AG08395 (cell line): Measurements from ENCODE around the gene MAGEC2.

Experiments
- DNase-seq: peaks from one replicate; pipeline ENCODE4 v3.0.0; 2012; ENCODE audit warnings: mixed read lengths, low spot score

MAGEC2 gene, protein sequence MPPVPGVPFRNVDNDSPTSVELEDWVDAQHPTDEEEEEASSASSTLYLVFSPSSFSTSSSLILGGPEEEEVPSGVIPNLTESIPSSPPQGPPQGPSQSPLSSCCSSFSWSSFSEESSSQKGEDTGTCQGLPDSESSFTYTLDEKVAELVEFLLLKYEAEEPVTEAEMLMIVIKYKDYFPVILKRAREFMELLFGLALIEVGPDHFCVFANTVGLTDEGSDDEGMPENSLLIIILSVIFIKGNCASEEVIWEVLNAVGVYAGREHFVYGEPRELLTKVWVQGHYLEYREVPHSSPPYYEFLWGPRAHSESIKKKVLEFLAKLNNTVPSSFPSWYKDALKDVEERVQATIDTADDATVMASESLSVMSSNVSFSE

DNA sequence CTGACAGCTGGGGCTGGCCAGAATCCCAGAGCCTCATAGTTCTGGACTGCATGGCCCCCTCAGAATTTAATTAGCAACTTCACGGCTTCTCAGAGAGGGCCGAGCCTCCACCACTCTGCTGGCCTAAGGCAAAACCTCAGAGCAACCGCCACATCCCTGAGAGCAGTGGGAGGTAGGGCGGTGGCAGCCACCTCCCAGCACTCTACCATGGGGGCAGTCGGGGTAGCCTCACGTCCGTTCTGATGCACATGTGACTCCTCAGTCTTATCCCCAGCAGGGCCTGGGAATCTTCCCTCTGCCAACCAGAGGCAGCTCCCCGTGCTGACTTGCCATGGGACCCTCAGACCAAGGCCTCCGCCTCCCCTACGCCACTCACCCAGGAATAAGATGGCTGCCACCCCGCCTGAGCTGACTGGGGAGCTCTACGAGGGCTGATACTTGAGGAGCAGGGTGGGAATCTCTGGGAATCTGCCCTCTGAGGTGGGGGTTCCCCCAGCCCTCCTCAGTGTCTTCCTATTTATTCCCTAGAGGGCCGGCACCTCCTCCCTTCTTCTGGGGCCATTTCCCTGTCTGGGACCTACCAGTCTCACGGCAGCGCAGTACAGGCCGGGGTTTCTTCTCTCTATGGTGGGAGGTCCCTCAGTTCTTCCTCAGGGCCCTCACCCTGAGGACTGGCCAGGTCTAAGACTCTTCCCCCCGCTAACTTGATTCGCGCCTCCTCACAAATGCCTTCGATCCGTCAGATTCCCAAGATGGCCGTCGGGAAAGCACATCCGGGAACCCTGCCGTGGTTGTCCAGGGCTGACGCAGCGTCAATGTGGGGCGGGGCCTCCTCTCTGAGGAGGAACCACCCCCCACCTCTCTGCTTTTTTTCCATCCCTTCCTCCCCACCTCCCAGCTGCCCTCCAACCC lies at the start of gene MAGEC2:
Gene MAGEC2 (minus strand): TSS at position 769 of the 912 bp plus-strand sequence. CDS start 1,303 bp downstream, outside the sequence.
- DNase-seq = no peak

DNA sequence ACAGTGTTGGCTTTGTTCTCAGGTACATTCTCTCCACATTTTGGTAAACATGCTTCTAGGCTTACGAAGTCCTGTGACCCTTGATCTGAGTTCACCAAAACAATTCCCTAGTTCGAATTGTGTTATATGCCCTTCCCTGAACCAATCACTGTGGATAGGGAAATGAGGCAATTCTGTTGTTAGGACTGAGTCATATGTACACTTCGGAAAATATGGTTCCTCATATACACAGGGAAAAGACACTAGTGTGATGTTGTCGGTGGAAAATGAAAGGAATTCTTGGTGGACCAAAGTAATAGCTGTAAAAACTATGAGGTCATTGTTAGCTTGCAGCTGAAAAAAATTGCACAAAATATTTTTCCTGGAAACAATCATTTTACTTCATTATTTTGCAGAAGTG lies 46.6 kb upstream of the MAGEC2 start:
- no peak for DNase-seq

DNA sequence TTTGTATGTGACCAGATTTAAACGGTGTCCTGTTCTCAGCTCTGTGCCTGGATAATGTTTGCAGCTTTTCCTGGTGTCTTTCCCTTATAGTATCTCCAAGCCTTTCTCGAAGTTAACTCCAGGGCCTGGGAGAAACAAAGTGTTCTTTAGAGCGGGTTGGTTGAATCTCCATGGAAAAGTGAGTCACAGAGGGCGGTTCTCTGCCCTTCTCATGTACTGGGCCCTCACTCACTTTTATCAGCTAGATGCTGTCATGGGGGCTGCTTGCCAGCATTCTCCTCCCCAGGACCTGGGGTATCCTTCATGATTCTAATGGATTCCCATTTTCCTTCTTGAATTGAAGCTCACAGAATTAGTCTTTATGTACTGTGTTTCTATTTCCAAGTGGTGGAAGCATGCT lies 46.1 kb upstream of the MAGEC2 start:
- no peak for DNase-seq

DNA sequence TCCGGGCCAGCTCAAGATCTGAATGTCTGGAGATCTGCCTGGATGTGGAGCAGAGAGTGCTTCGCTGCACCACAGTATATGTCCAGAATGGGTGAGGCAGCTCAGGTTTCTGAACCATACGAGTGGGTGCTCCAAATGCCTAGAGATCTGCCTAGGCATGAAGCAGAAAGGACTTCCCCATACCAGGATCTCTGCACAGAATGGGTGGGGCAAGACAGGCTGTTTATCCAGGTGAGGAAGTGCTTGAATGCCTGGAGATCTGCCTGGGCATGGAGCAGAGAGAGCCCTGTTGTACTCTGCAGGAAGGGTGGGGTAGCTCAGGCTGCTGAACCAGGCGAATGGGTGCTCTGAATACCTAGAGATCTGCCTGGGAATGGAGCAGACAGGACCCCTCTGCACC lies 45.4 kb upstream of the MAGEC2 start:
- DNase-seq = no peak

DNA sequence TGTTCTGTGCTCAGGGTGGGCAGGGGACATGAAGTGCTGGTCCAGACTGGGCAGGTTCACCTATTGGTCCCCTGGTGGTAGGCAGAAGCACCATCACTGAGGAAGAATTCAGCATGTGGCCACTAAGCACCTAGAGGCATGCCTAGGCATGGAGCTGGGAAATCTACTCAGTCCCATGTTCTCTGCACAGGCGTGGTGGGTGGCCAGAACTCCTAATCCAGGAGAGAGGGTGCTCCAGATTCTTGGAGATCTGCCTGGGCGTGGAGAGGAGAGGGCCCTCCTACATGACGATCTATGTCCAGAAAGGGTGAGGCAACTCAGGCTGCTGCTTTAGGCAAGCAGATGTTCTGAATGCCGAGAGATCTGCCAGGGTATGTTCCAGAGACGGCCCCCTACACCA lies 44.6 kb upstream of the MAGEC2 start:
- DNase-seq = no peak

DNA sequence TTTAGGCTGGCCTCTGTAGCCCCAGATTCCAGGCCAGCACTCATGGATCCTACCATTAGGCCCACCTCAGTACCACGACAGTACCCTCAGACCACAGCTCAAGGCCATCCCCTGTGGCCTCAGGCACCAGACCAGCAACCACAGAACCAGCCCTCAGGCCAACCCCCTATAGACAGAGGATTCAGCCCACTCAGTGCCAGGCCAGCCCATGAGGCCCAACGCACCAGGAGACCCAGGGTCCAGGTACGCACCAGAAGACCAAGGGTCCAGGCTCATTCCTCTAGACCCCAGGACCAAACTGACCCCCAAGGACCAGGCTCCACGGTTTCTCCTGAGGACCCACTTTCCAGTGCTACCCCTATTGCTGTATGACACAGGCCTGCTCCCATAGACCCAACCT lies 39.5 kb upstream of the MAGEC2 start:
- DNase-seq = no peak

DNA sequence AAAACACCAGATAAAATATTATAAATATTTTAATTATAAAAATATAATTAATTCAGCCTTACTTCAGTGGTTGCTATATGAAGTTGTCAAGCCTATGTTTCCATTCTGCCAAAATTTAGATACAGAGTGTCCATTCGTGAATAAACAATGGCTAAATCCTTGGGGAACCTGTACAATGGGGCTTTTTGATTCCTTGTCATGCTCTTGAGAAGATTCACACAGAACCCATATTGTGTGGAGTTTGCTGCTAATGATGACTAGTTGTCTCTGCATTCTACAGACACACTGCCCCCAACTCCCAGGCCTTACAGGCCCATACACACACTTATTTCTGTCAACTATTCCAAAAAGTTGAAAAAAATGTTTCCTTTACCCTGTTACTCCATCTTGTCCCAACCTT lies 33.4 kb upstream of the MAGEC2 start:
- DNase-seq = no peak

DNA sequence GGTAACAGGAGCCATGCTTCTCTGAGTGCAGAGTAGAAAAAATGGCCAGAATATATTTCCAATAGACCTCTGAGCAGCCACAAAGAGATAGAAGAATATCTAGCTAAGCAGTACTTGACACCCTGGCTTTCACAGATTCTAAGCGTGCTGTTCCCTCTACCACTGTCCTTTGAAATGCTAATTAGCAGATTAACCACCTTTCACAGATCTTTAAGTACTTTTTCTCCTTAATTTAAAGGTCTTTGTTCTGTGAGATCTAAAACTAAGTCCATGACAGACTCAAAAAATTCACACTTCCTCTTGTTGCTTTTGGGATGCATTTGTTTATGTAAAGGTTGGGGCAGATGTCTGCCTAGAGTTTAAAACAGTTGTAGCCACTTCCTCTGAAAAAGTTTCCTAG lies 28.3 kb upstream of the MAGEC2 start:
- DNase-seq = no peak

DNA sequence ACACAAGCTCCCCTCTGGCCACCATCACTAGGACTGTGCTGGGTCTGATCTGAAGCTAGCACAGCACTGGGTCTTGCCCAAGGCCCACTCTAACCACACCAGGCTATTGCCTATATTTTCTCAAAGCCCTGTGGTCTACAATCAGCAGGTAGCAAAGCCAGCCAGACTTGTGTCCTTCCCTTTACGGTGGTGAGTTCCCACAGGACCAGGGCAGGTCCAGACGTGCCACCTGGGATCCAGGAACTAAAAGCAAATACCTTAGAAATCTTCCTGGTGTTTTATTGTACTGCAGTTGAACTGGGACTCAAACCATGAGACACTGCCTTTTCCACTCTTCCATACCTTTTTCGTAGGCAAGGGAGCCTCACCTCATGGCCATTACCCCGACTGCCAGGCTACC lies 9.0 kb upstream of the MAGEC2 start:
- DNase-seq = no peak

DNA sequence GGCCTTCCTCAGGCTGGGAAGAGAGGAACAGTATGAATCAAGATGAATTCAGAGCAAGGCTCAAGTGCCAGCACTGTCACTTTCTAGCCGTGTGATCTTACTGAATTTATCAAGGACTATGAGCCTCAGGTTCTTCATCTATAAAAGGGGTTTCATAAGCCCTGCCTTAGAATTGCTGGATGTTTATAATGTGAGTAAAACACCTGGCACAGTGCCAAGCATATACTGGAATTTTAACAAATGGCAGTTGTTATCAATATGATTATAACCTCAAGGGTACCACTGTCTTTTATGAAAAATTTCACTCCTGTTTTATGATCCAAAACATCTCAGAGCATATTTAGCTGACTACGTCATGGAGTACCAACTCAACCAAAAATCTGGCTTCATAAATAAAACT lies 4.0 kb downstream of the MAGEC2 start:
- DNase-seq = no peak

DNA sequence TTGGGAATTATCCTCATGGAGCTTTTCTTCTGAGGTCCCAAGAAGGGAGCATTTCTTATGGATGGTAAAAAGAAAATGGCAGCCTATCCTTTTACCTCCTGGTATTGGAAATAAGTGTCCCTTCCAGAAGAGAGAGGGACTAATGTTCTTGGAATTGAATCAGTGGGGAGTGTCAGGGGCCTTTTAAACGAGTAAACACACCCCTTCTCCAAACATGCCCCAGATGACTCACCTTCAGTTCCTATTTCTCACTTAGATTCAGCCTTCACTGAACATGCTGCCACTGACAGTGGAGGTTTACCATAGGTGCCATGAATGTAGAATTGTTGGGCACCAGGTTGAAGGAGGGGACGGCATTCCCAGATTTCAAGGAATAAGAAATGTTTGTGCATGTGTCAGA lies 19.0 kb downstream of the MAGEC2 start:
- DNase-seq = no peak

DNA sequence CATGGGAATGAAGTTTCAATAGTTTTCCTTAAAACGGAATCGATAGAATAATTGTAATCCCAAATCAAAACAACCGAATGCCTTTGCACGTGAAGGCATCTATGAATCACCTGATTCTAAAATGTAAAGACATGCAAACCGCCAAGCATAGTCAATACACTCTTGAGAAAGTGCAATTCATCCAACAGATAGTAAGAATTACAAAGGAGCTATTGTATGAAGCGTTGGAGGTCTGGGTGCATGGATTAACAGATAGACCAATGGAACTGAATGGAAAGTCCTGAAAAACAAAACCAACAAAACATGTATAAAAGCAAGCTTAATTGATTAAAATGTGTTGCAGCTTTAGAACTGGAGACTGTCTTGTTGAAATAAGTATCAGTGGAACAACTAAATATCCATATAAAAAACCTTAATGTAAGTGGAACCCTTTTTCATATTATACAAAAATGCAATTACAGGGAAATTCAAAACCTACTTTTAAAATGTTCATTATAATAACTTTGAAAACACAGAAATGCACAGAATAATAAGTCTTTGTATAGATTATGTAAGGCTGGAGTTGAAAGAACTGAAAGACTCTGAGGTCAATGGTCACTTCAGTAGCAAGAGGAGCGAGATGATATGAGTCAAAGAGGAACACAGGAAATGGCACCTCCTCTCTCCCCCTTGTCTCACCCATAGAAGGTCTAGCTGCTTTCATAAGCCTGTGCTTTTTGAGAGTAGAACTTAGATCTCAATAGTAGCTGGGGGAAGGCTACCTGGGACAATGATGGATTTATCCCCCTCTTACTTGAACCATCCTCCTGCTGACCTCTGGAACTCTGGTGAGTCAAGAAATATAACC lies 20.1 kb downstream of the MAGEC2 start:
- DNase-seq = no peak

DNA sequence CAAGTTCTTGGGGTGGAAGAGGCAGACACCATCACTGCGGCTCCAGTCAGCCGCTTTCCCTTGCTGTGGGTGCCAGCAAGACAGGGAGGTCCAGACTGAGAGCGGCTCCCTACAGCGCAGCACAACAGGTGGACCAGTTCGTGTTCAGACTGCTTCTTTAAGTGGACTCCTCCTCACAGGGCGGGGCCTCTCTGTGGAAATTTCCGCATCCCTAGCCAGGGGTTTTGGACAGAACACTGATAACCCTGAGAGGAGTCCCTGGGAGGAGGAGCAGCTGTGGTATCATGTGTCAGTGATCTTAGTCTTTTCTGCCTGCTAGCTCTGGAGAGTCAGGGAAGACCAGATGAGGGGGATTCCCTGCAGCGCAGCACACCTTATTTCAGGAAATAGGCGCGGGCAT lies 48.5 kb downstream of the MAGEC2 start:
- DNase-seq = no peak
